GM23338 (cell line): ENCODE results near the gene TAGLN.

Source experiments
- CTCF ChIP-seq, 2 experiments: fragments of 200-600 bp in 1 of 2; sonication (generic) in 1 of 2; conservative IDR thresholded peaks; 2 replicates each; pipeline versions ENCODE4 v1.5.1 to v1.6.1; 2016 to 2017; ENCODE audit warnings: antibody characterized with exemption in 2 of 2, low read depth in 2 of 2, mild to moderate bottlenecking in 2 of 2, moderate library complexity in 1 of 2
- EZH2 ChIP-seq: fragments of 200-600 bp; sonication (generic); IDR thresholded peaks from one replicate; pipeline ENCODE4 v1.8.0; 2017; ENCODE audit warnings: antibody characterized with exemption, mild to moderate bottlenecking, low read depth; ENCODE audit not compliant: unreplicated experiment
- POLR2AphosphoS5 ChIP-seq: IDR thresholded peaks from 2 replicates; pipeline ENCODE4 v1.6.1; 2016; ENCODE audit warnings: antibody characterized with exemption, low read depth
- REST ChIP-seq: IDR thresholded peaks from one replicate; pipeline ENCODE4 v1.6.1; 2018; ENCODE audit warnings: antibody characterized with exemption; ENCODE audit not compliant: unreplicated experiment

GRCh38 chr11:117232092-117232878 is 33.1 kb downstream of the TAGLN start, which contains the start of gene RNF214:
- TF ChIP-seq CTCF (conservative IDR thresholded peaks at IDR 0.05; ENCODE audit: low read depth in 2 of 2), result peak; percentile 69 to 70
- no peak for TF ChIP-seq EZH2
- TF ChIP-seq POLR2AphosphoS5, result no peak
- TF ChIP-seq REST, result no peak
